ENCODE measurements around the gene DHRS3.

DNA sequence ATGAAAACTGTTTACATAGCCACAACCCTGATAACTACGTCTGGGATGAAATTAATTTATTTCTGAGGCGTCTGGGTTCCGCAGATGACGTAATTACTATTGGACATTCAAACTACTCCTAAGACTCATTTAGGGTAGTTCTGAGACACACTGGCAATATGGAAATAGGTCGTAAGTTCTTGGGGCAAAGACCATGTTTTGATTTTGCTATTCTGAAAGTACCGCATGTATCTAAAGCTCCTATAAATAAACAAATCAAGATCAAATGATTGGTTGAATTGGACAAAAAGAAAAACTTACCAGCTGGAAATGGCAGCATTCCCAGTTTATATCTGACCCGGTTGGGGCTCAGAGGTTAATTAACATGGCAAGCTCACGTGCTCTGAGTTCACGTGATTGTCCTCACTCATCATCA, 74.3 kb downstream of the DHRS3 start:
- TF ChIP-seq CTCF (IDR thresholded peaks at IDR 0.05), result no peak
- TF ChIP-seq POLR2A (IDR thresholded peaks at IDR 0.05), result no peak
